ENCODE data around the gene SMTNL2.

The SMTNL2 gene

GRCh38 chr17:4569591-4569990, 14.7 kb upstream of the SMTNL2 start:
- no peaks in the 10 kb centered on the region for H3K4me1 ChIP-seq (ENCODE audit: insufficient read depth, low read length, severe bottlenecking)
- H3K27me3 ChIP-seq (ENCODE audit: insufficient read depth, low read length), result 0 out of 2 replicates have a peak, but pooled peaks cover 4% of the 10 kb centered on the region
- H4K20me1 ChIP-seq (ENCODE audit: insufficient read depth, low read length), result no peaks in the 10 kb centered on the region
- no peaks in the 10 kb centered on the region for H3F3A ChIP-seq (ENCODE audit: insufficient read depth, low read length)
- no peak overlapping the region for H3K4me2 ChIP-seq (ENCODE audit: low read length)
- no peaks in the 10 kb centered on the region for H3K9me3 ChIP-seq (ENCODE audit: low read length)
- no peak overlapping the region for H2AFZ ChIP-seq (ENCODE audit: low read length)
- no peak overlapping the region for H3K27ac ChIP-seq (ENCODE audit: low read depth, low read length, poor library complexity, severe bottlenecking)
- no peak overlapping the region for H3K4me3 ChIP-seq (ENCODE audit: low read depth, low read length, poor library complexity, severe bottlenecking)
- H3K79me2 ChIP-seq (ENCODE audit: insufficient read depth, low read length), result no peaks in the 10 kb centered on the region
- no peak overlapping the region for H3K9ac ChIP-seq (ENCODE audit: low read length)
- no peaks in the 10 kb centered on the region for H3K9me2 ChIP-seq (ENCODE audit: low read depth, low read length)
- no peak for TF ChIP-seq CTCF (IDR thresholded peaks at IDR 0.05; ENCODE audit: low read length)
- no peak for TF ChIP-seq EZH2 (IDR thresholded peaks at IDR 0.05; ENCODE audit: borderline replicate concordance, low read length)
- no peaks in the 10 kb centered on the region for H3K36me3 ChIP-seq (ENCODE audit: insufficient read depth, low read length)

- no peak overlapping the region for H3K4me2 ChIP-seq (ENCODE audit: low read length)
- no peaks in the 10 kb centered on the region for H4K20me1 ChIP-seq (ENCODE audit: insufficient read depth, low read length)
- TF ChIP-seq EZH2 (IDR thresholded peaks at IDR 0.05; ENCODE audit: borderline replicate concordance, low read length), result no peak
- no peak for TF ChIP-seq CTCF (IDR thresholded peaks at IDR 0.05; ENCODE audit: low read length)
- H3K4me3 ChIP-seq (ENCODE audit: low read depth, low read length, poor library complexity, severe bottlenecking), result no peak overlapping the region
- H2AFZ ChIP-seq (ENCODE audit: low read length), result no peak overlapping the region
- no peaks in the 10 kb centered on the region for H3K4me1 ChIP-seq (ENCODE audit: insufficient read depth, low read length, severe bottlenecking)
- no peaks in the 10 kb centered on the region for H3K79me2 ChIP-seq (ENCODE audit: insufficient read depth, low read length)
- H3K9me2 ChIP-seq (ENCODE audit: low read depth, low read length), result no peaks in the 10 kb centered on the region
- no peaks in the 10 kb centered on the region for H3K9me3 ChIP-seq (ENCODE audit: low read length)
- H3K36me3 ChIP-seq (ENCODE audit: insufficient read depth, low read length), result no peaks in the 10 kb centered on the region
- H3K27me3 ChIP-seq (ENCODE audit: insufficient read depth, low read length), result peaks cover 14% of the 10 kb centered on the region; the same call in 1 of the 2 replicates
- H3K9ac ChIP-seq (ENCODE audit: low read length), result no peak overlapping the region
- H3F3A ChIP-seq (ENCODE audit: insufficient read depth, low read length), result no peaks in the 10 kb centered on the region
- H3K27ac ChIP-seq (ENCODE audit: low read depth, low read length, poor library complexity, severe bottlenecking), result no peak overlapping the region
Measured at GRCh38 chr17:4572131-4572530, 12.2 kb upstream of the SMTNL2 start.

- no peaks in the 10 kb centered on the region for H3F3A ChIP-seq (ENCODE audit: insufficient read depth, low read length)
- H3K27ac ChIP-seq (ENCODE audit: low read depth, low read length, poor library complexity, severe bottlenecking), result no peak overlapping the region
- peaks cover 14% of the 10 kb centered on the region; the same call in 1 of the 2 replicates for H3K27me3 ChIP-seq (ENCODE audit: insufficient read depth, low read length)
- no peaks in the 10 kb centered on the region for H3K36me3 ChIP-seq (ENCODE audit: insufficient read depth, low read length)
- H4K20me1 ChIP-seq (ENCODE audit: insufficient read depth, low read length), result no peaks in the 10 kb centered on the region
- H3K4me1 ChIP-seq (ENCODE audit: insufficient read depth, low read length, severe bottlenecking), result no peaks in the 10 kb centered on the region
- no peaks in the 10 kb centered on the region for H3K9me3 ChIP-seq (ENCODE audit: low read length)
- no peak overlapping the region for H3K9ac ChIP-seq (ENCODE audit: low read length)
- no peak for TF ChIP-seq EZH2 (IDR thresholded peaks at IDR 0.05; ENCODE audit: borderline replicate concordance, low read length)
- no peaks in the 10 kb centered on the region for H3K9me2 ChIP-seq (ENCODE audit: low read depth, low read length)
- H2AFZ ChIP-seq (ENCODE audit: low read length), result no peak overlapping the region
- H3K79me2 ChIP-seq (ENCODE audit: insufficient read depth, low read length), result no peaks in the 10 kb centered on the region
- no peak overlapping the region for H3K4me3 ChIP-seq (ENCODE audit: low read depth, low read length, poor library complexity, severe bottlenecking)
- no peak overlapping the region for H3K4me2 ChIP-seq (ENCODE audit: low read length)
Measured at GRCh38 chr17:4573115-4573514, 11.2 kb upstream of the SMTNL2 start.

GRCh38 chr17:4573669-4574068, 10.7 kb upstream of the SMTNL2 start:
- Histone ChIP-seq H3F3A (ENCODE audit: insufficient read depth, low read length) (no peaks in the 10 kb centered on the region), H3K4me2 (ENCODE audit: low read length) (no peak overlapping the region), H2AFZ (ENCODE audit: low read length) (no peak overlapping the region), H3K79me2 (ENCODE audit: insufficient read depth, low read length) (no peaks in the 10 kb centered on the region), H3K9me2 (ENCODE audit: low read depth, low read length) (no peaks in the 10 kb centered on the region), H3K9me3 (ENCODE audit: low read length) (no peaks in the 10 kb centered on the region), H3K4me3 (ENCODE audit: low read depth, low read length, poor library complexity, severe bottlenecking) (no peak overlapping the region), H3K27ac (ENCODE audit: low read depth, low read length, poor library complexity, severe bottlenecking) (no peak overlapping the region), H3K36me3 (ENCODE audit: insufficient read depth, low read length) (no peaks in the 10 kb centered on the region), H3K27me3 (ENCODE audit: insufficient read depth, low read length) (peaks cover 14% of the 10 kb centered on the region; the same call in 1 of the 2 replicates), H3K4me1 (ENCODE audit: insufficient read depth, low read length, severe bottlenecking) (no peaks in the 10 kb centered on the region), H3K9ac (ENCODE audit: low read length) (no peak overlapping the region), H4K20me1 (ENCODE audit: insufficient read depth, low read length) (no peaks in the 10 kb centered on the region)
- no peak for TF ChIP-seq CTCF (IDR thresholded peaks at IDR 0.05; ENCODE audit: low read length)
- TF ChIP-seq EZH2 (IDR thresholded peaks at IDR 0.05; ENCODE audit: borderline replicate concordance, low read length), result no peak

Data from OCI-LY1 (cell line).